IMR-90 (cell line): ENCODE data around the gene NDUFAF2. TPM values are rescaled to one million over a fixed set of nuclear protein-coding genes. Genes with fewer than 3 reads are reported as not detected.

ENCODE experiments used
- ATAC-seq: fragments of 200-7000 bp; cut with Tn5 transposase; 2 replicates; pipeline ENCODE4 v1.9.1; 2020; ENCODE audit warnings: low read depth, mild to moderate bottlenecking, moderate library complexity
- BruUV-seq: library from RNA; stranded (reverse); fragments of 400-500 nt; replicated peaks from 2 replicates; lab custom pipeline; 2021; lab: Mats Ljungman, UMichigan
- CTCF ChIA-PET: fragments of 300-600 bp; formaldehyde crosslinking; extraction: SDS; loops from one replicate; lab custom pipeline; 2021; ENCODE audit warnings: antibody characterized with exemption; lab: Yijun Ruan, JAX
- POLR2A ChIA-PET: fragments of 300-600 bp; sonication (Branson Sonifier 250); formaldehyde crosslinking; loops from one replicate; lab custom pipeline; 2022; ENCODE audit warnings: antibody characterized with exemption; ENCODE audit not compliant: unreplicated experiment; lab: Charles Lee
- DNase-seq: peaks from one replicate; pipeline ENCODE4 v3.0.0; 2013
- H2AFZ ChIP-seq: replicated peaks from 2 replicates; pipeline ENCODE3; 2013; ENCODE audit warnings: low read length, mild to moderate bottlenecking; ENCODE audit not compliant: poor library complexity
- H2AK5ac ChIP-seq: 2 replicates; pipeline ENCODE4 v1.6.1; 2013; ENCODE audit warnings: low read depth, low read length, inconsistent platforms
- H2AK9ac ChIP-seq: replicated peaks from 2 replicates; pipeline ENCODE3; 2013; ENCODE audit warnings: mild to moderate bottlenecking, low read depth, low read length, moderate library complexity; ENCODE audit not compliant: poor library complexity
- H2BK120ac ChIP-seq: 2 replicates; pipeline ENCODE4 v1.6.1; 2013; ENCODE audit warnings: low read depth, low read length, inconsistent platforms
- H2BK15ac ChIP-seq: 3 replicates; pipeline ENCODE4 v1.6.1; 2013; ENCODE audit warnings: low read depth, low read length, inconsistent platforms
- H2BK20ac ChIP-seq: 2 replicates; pipeline ENCODE4 v1.6.1; 2013; ENCODE audit warnings: low read depth, mild to moderate bottlenecking, inconsistent platforms, low read length, moderate library complexity
- H2BK5ac ChIP-seq: 2 replicates; pipeline ENCODE4 v1.6.1; 2013; ENCODE audit warnings: mild to moderate bottlenecking, low read depth, low read length, inconsistent platforms; ENCODE audit not compliant: poor library complexity, severe bottlenecking
- H3K14ac ChIP-seq: replicated peaks from 2 replicates; pipeline ENCODE4 v1.6.1; 2013; ENCODE audit warnings: low read depth, low read length, inconsistent platforms
- H3K18ac ChIP-seq: 2 replicates; pipeline ENCODE4 v1.6.1; 2013; ENCODE audit warnings: low read depth, low read length, control low read depth
- H3K23ac ChIP-seq: 2 replicates; pipeline ENCODE4 v1.6.1; 2013; ENCODE audit warnings: low read depth, low read length, inconsistent platforms
- H3K27ac ChIP-seq: 2 replicates; pipeline ENCODE4 v1.5.1; 2013; ENCODE audit warnings: mild to moderate bottlenecking, control low read depth, low read length; ENCODE audit not compliant: insufficient read depth
- H3K27me3 ChIP-seq: 2 replicates; pipeline ENCODE4 v1.6.1; 2013; ENCODE audit warnings: low read length; ENCODE audit not compliant: control insufficient read depth, insufficient read depth
- H3K36me3 ChIP-seq: 2 replicates; pipeline ENCODE4 v1.6.1; 2013; ENCODE audit warnings: low read length, mixed read lengths; ENCODE audit not compliant: control insufficient read depth, insufficient read depth
- H3K4ac ChIP-seq: 2 replicates; pipeline ENCODE4 v1.6.1; 2013; ENCODE audit warnings: low read depth, low read length, inconsistent platforms
- H3K4me1 ChIP-seq: 2 replicates; pipeline ENCODE4 v1.6.1; 2013; ENCODE audit warnings: low read length, mixed read lengths; ENCODE audit not compliant: control insufficient read depth, insufficient read depth
- H3K4me2 ChIP-seq: 2 replicates; pipeline ENCODE4 v1.6.1; 2013; ENCODE audit warnings: low read depth, mild to moderate bottlenecking, control low read depth, low read length, moderate library complexity
- H3K4me3 ChIP-seq: 2 replicates; pipeline ENCODE4 v1.5.1; 2013; ENCODE audit warnings: low read depth, mild to moderate bottlenecking, control low read depth, low read length, moderate library complexity; ENCODE audit not compliant: insufficient read depth
- H3K56ac ChIP-seq: 2 replicates; pipeline ENCODE4 v1.6.1; 2013; ENCODE audit warnings: low read length, inconsistent platforms; ENCODE audit not compliant: insufficient read depth; ENCODE audit errors: extremely low read depth
- H3K79me1 ChIP-seq, 2 experiments: 2 replicates each; pipeline ENCODE4 v1.6.1; 2013; ENCODE audit warnings: low read length in 2 of 2, inconsistent platforms in 1 of 2, low read depth in 1 of 2
- H3K9ac ChIP-seq: 2 replicates; pipeline ENCODE4 v1.6.1; 2013; ENCODE audit warnings: low read depth, low read length, control low read depth
- H3K9me1 ChIP-seq: 2 replicates; pipeline ENCODE4 v1.6.1; 2013; ENCODE audit warnings: low read length, inconsistent platforms; ENCODE audit not compliant: insufficient read depth
- H3K9me3 ChIP-seq: 2 replicates; pipeline ENCODE4 v1.6.1; 2013; ENCODE audit warnings: low read length; ENCODE audit not compliant: control insufficient read depth, insufficient read depth
- H4K20me1 ChIP-seq: 2 replicates; pipeline ENCODE4 v1.6.1; 2013; ENCODE audit warnings: low read length, inconsistent platforms; ENCODE audit not compliant: insufficient read depth
- H4K5ac ChIP-seq: 2 replicates; pipeline ENCODE4 v1.6.1; 2013; ENCODE audit warnings: mild to moderate bottlenecking, low read depth, low read length, control low read depth
- H4K8ac ChIP-seq, 2 experiments: 2 replicates each; pipeline ENCODE4 v1.6.1; 2013; ENCODE audit warnings: low read depth in 2 of 2, low read length in 2 of 2, control low read depth in 1 of 2, inconsistent platforms in 1 of 2
- H4K91ac ChIP-seq: 2 replicates; pipeline ENCODE4 v1.6.1; 2013; ENCODE audit warnings: low read depth, low read length, inconsistent platforms; ENCODE audit not compliant: insufficient read depth
- BHLHE40 ChIP-seq: fragments of 150-350 bp; IDR thresholded peaks from 2 replicates; pipeline ENCODE4 v1.6.1; 2016; ENCODE audit warnings: mild to moderate bottlenecking, low read depth, low read length
- CEBPB ChIP-seq: IDR thresholded peaks from 2 replicates; pipeline ENCODE4 v1.6.1; 2012; ENCODE audit warnings: low read depth, low read length, improper control_type of control experiment
- CHD1 ChIP-seq: IDR thresholded peaks from 2 replicates; pipeline ENCODE4 v1.6.1; 2012; ENCODE audit warnings: low read depth, low read length, improper control_type of control experiment
- FOS ChIP-seq: fragments of 150-350 bp; IDR thresholded peaks from 2 replicates; pipeline ENCODE4 v1.6.1; 2016; ENCODE audit warnings: low read depth, low read length
- MAFK ChIP-seq: IDR thresholded peaks from 2 replicates; pipeline ENCODE4 v1.6.1; 2012; ENCODE audit warnings: low read depth, low read length, improper control_type of control experiment
- MAZ ChIP-seq: IDR thresholded peaks from 2 replicates; pipeline ENCODE4 v1.6.1; 2012; ENCODE audit warnings: low read depth, mild to moderate bottlenecking, low read length, improper control_type of control experiment, moderate library complexity, borderline replicate concordance
- MXI1 ChIP-seq: IDR thresholded peaks from 2 replicates; pipeline ENCODE4 v1.6.1; 2012; ENCODE audit warnings: low read depth, mild to moderate bottlenecking, low read length, moderate library complexity, borderline replicate concordance
- NFE2L2 ChIP-seq: fragments of 150-350 bp; IDR thresholded peaks from 2 replicates; pipeline ENCODE4 v1.6.1; 2016; ENCODE audit warnings: low read depth, mild to moderate bottlenecking, low read length
- POLR2A ChIP-seq: IDR thresholded peaks from 2 replicates; pipeline ENCODE4 v1.6.1; 2012; ENCODE audit warnings: mild to moderate bottlenecking, low read depth, low read length
- RAD21 ChIP-seq: IDR thresholded peaks from 2 replicates; pipeline ENCODE4 v1.6.1; 2012; ENCODE audit warnings: low read length, improper control_type of control experiment
- RCOR1 ChIP-seq: IDR thresholded peaks from 2 replicates; pipeline ENCODE4 v1.6.1; 2012; ENCODE audit warnings: mild to moderate bottlenecking, low read length, improper control_type of control experiment; ENCODE audit not compliant: insufficient replicate concordance
- RFX5 ChIP-seq: IDR thresholded peaks from 2 replicates; pipeline ENCODE4 v1.8.0; 2012; ENCODE audit warnings: low read depth, mild to moderate bottlenecking, low read length, moderate library complexity
- SMC3 ChIP-seq: fragments of 150-350 bp; IDR thresholded peaks from 2 replicates; pipeline ENCODE4 v1.6.1; 2016; ENCODE audit warnings: low read depth, mild to moderate bottlenecking, antibody characterized with exemption, low read length, moderate library complexity
- dilution Hi-C: fragments of 300-500 bp; cut with HindIII; formaldehyde crosslinking; loops from one replicate; pipeline ENCODE4 v1.14.3; 2018; ENCODE audit warnings: low sequenced_read_pairs; ENCODE audit not compliant: unreplicated experiment
- in situ Hi-C: fragments of 300-500 bp; cut with MboI; formaldehyde crosslinking; loops from 3 replicates; pipeline ENCODE4 v1.14.3; 2019; ENCODE audit warnings: low sequenced_read_pairs, inconsistent platforms, mixed read lengths
- intact Hi-C: fragments of 100-400 bp; cut with micrococcal nuclease; formaldehyde crosslinking; loops from 2 replicates; pipeline ENCODE4 v1.10.0; 2022
- polyA plus RNA-seq, 3 experiments: library from polyadenylated mRNA; depleted of rRNA; stranded (reverse); fragments of >200 nt; gene quantifications; 2 replicates each; pipeline ENCODE4 v1.2.3, GENCODE V29; 2012; ENCODE audit warnings: low replicate concordance in 1 of 3
- total RNA-seq: library from RNA; depleted of rRNA; stranded (reverse); fragments of >200 nt; gene quantifications from 2 replicates; pipeline ENCODE4 v1.2.3, GENCODE V29; 2012
- TF ChIP-seq, protein P1 (sequence below): conservative IDR thresholded peaks from 2 replicates; pipeline ENCODE4 v1.5.1; 2012; ENCODE audit warnings: mild to moderate bottlenecking, low read depth, low read length, improper control_type of control experiment
- TF ChIP-seq, protein P2 (sequence below): fragments of 150-350 bp; IDR thresholded peaks from 2 replicates; pipeline ENCODE4 v1.6.1; 2017; ENCODE audit warnings: mild to moderate bottlenecking, antibody characterized with exemption, low read length, low read depth
- TF ChIP-seq, protein P3 (sequence below): fragments of 150-350 bp; IDR thresholded peaks from 2 replicates; pipeline ENCODE4 v1.6.1; 2016; ENCODE audit warnings: low read depth, mild to moderate bottlenecking, low read length, moderate library complexity, borderline replicate concordance

The NDUFAF2 gene
- total and polyA plus RNA-seq, 2 of the 4 experiments (the other 2 are of a cell fraction) = 11.8 to 24.7 TPM

DNA sequence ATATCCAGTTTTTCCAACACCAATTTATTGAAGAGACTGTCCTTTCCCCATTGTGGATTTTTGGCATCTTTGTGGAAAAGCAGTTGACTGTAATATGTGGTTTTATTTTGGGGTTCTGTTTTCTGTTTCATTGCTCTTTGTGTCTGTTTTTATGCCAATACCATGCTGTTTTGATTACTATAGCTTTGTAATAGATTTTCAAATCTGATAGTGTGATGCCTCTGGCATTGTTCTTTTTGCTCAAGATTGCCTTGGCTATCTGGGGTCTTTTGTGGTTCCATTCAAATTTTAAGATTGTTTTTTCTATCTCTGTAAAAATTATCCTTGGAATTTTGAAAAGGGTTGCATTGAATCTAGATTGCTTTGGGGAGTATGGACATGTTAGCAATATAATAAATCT lies 99.5 kb downstream of the NDUFAF2 start:
- no peaks in the 10 kb centered on the region for H3K36me3 ChIP-seq
- no TSS peak for BruUV-seq
- no peak overlapping the region for H3K27ac ChIP-seq
- dilution Hi-C loops (no loop called here), in situ Hi-C loops (no loop called here), intact Hi-C loops (no loop called here)
- no peak overlapping the region for H2BK20ac ChIP-seq
- no peak overlapping the region for H2BK120ac ChIP-seq
- peaks cover 2% of the 10 kb centered on the region; the same call in 1 of the 2 replicates for H3K4me1 ChIP-seq
- POLR2A ChIA-PET = no interaction called here
- ATAC-seq = no peak
- H3K18ac ChIP-seq = no peak overlapping the region
- no peak overlapping the region for H3K23ac ChIP-seq
- peaks cover 2% of the 10 kb centered on the region; the same call in 1 of the 2 replicates for H4K20me1 ChIP-seq
- H2AK5ac ChIP-seq = no peak overlapping the region
- no peak overlapping the region for H3K4ac ChIP-seq
- no peaks in the 10 kb centered on the region for H3K27me3 ChIP-seq
- H3K9me3 ChIP-seq = 0 out of 2 replicates have a peak, but pooled peaks cover 2% of the 10 kb centered on the region
- no peak overlapping the region for H3K4me3 ChIP-seq
- no peak overlapping the region for H3K56ac ChIP-seq
- H2BK15ac ChIP-seq = no peak overlapping the region
- H4K8ac ChIP-seq = no peak overlapping the region
- no peak overlapping the region for H3K14ac ChIP-seq
- CTCF ChIA-PET = no interaction called here
- no peaks in the 10 kb centered on the region for H3K9me1 ChIP-seq
- DNase-seq = no peak
- TF ChIP-seq SMC3 (no peak), MAFK (no peak), POLR2A (no peak), BHLHE40 (no peak), FOS (no peak), RCOR1 (no peak), RAD21 (no peak), MXI1 (no peak), NFE2L2 (no peak), CEBPB (no peak), RFX5 (no peak), MAZ (no peak), CHD1 (no peak)
- TF ChIP-seq, protein P1, sequence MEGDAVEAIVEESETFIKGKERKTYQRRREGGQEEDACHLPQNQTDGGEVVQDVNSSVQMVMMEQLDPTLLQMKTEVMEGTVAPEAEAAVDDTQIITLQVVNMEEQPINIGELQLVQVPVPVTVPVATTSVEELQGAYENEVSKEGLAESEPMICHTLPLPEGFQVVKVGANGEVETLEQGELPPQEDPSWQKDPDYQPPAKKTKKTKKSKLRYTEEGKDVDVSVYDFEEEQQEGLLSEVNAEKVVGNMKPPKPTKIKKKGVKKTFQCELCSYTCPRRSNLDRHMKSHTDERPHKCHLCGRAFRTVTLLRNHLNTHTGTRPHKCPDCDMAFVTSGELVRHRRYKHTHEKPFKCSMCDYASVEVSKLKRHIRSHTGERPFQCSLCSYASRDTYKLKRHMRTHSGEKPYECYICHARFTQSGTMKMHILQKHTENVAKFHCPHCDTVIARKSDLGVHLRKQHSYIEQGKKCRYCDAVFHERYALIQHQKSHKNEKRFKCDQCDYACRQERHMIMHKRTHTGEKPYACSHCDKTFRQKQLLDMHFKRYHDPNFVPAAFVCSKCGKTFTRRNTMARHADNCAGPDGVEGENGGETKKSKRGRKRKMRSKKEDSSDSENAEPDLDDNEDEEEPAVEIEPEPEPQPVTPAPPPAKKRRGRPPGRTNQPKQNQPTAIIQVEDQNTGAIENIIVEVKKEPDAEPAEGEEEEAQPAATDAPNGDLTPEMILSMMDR = no peak
- TF ChIP-seq, protein P2, sequence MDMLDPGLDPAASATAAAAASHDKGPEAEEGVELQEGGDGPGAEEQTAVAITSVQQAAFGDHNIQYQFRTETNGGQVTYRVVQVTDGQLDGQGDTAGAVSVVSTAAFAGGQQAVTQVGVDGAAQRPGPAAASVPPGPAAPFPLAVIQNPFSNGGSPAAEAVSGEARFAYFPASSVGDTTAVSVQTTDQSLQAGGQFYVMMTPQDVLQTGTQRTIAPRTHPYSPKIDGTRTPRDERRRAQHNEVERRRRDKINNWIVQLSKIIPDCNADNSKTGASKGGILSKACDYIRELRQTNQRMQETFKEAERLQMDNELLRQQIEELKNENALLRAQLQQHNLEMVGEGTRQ = no peak
- TF ChIP-seq, protein P3, sequence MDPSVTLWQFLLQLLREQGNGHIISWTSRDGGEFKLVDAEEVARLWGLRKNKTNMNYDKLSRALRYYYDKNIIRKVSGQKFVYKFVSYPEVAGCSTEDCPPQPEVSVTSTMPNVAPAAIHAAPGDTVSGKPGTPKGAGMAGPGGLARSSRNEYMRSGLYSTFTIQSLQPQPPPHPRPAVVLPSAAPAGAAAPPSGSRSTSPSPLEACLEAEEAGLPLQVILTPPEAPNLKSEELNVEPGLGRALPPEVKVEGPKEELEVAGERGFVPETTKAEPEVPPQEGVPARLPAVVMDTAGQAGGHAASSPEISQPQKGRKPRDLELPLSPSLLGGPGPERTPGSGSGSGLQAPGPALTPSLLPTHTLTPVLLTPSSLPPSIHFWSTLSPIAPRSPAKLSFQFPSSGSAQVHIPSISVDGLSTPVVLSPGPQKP = no peak
- H4K91ac ChIP-seq = no peak overlapping the region
- no peak overlapping the region for H3K4me2 ChIP-seq
- H4K5ac ChIP-seq = no peak overlapping the region
- H3K79me1 ChIP-seq = peaks cover 3 to 4% of the 10 kb centered on the region in 2 experiments; a peak in 3 of 4 replicates
- H2AK9ac ChIP-seq = no peak overlapping the region
- H3K9ac ChIP-seq = no peak overlapping the region
- H2BK5ac ChIP-seq = no peak overlapping the region
- no peak overlapping the region for H2AFZ ChIP-seq
